Brain microvascular endothelial cell (primary cell): ENCODE data around the gene PEF1.

Source experiments
- DNase-seq: peaks from one replicate; pipeline ENCODE4 v3.0.0-alpha.2; 2020
- H3K27ac ChIP-seq: fragments of 250-450 bp; sonication (Bioruptor Pico); 2 replicates; pipeline ENCODE4 v1.5.1; 2020; ENCODE audit warnings: mild to moderate bottlenecking, moderate library complexity
- H3K27me3 ChIP-seq: fragments of 250-450 bp; sonication (Bioruptor Pico); replicated peaks from 2 replicates; pipeline ENCODE4 v1.5.1; 2020; ENCODE audit warnings: mild to moderate bottlenecking
- H3K36me3 ChIP-seq: fragments of 250-450 bp; sonication (Bioruptor Pico); replicated peaks from 2 replicates; pipeline ENCODE4 v1.5.1; 2020; ENCODE audit warnings: mild to moderate bottlenecking
- H3K4me3 ChIP-seq: 2 replicates; pipeline ENCODE4 v1.5.1; 2011; ENCODE audit warnings: low read depth, mild to moderate bottlenecking, control low read depth, low read length, moderate library complexity
- CTCF ChIP-seq: IDR thresholded peaks from 2 replicates; pipeline ENCODE4 v1.5.1; 2011; ENCODE audit warnings: low read depth, mild to moderate bottlenecking, moderate library complexity, low read length, control low read depth, inconsistent platforms; ENCODE audit errors: missing control alignments
- in situ Hi-C: cut with HindIII; loops from 2 replicates; pipeline ENCODE4 v1.10.0; 2017; ENCODE audit warnings: low sequenced_read_pairs, low pct_ligation_motif_present

Gene PEF1

GRCh38 chr1:31632649-31633048 lies 12.0 kb downstream of the PEF1 start:
- in situ Hi-C loops: no loop called here
- H3K4me3 ChIP-seq: no peak overlapping the region
- TF ChIP-seq CTCF: no peak
- no peak overlapping the region for H3K27ac ChIP-seq
- H3K27me3 ChIP-seq: no peaks in the 10 kb centered on the region
- H3K36me3 ChIP-seq: peaks cover 40% of the 10 kb centered on the region
- DNase-seq: no peak

- no peak for TF ChIP-seq CTCF
- H3K36me3 ChIP-seq: peaks cover 36% of the 10 kb centered on the region
- in situ Hi-C loops: no loop called here
- no peak overlapping the region for H3K27ac ChIP-seq
- DNase-seq: no peak
- H3K27me3 ChIP-seq: no peaks in the 10 kb centered on the region
- H3K4me3 ChIP-seq: no peak overlapping the region
Observed at GRCh38 chr1:31628931-31629556, 15.6 kb downstream of the PEF1 start.

GRCh38 chr1:31627930-31628559 lies 16.6 kb downstream of the PEF1 start:
- Histone ChIP-seq H3K36me3 (peaks cover 28% of the 10 kb centered on the region), H3K4me3 (no peak overlapping the region), H3K27ac (no peak overlapping the region), H3K27me3 (no peaks in the 10 kb centered on the region)
- DNase-seq: no peak
- in situ Hi-C loops: no loop called here
- TF ChIP-seq CTCF: no peak

- in situ Hi-C loops: no loop called here
- TF ChIP-seq CTCF: no peak
- Histone ChIP-seq H3K27me3 (no peaks in the 10 kb centered on the region), H3K27ac (no peak overlapping the region), H3K36me3 (peaks cover 22% of the 10 kb centered on the region), H3K4me3 (no peak overlapping the region)
- no peak for DNase-seq
Observed at GRCh38 chr1:31627301-31627929, 17.3 kb downstream of the PEF1 start.

GRCh38 chr1:31626223-31627207 lies 18.2 kb downstream of the PEF1 start:
- Histone ChIP-seq H3K36me3 (peaks cover 21% of the 10 kb centered on the region), H3K27me3 (no peaks in the 10 kb centered on the region), H3K4me3 (no peak overlapping the region), H3K27ac (no peak overlapping the region)
- TF ChIP-seq CTCF: no peak
- in situ Hi-C loops: no loop called here
- DNase-seq: no peak
